HCT116 (cell line): ENCODE results near the gene GDPD3. TPM values are rescaled to one million over a fixed set of nuclear protein-coding genes. Genes with fewer than 3 reads are reported as not detected.

Source experiments
- ATAC-seq: fragments of 200-7000 bp; cut with Tn5 transposase; 2 replicates; pipeline ENCODE4 v1.9.1; 2020; ENCODE audit warnings: mild to moderate bottlenecking, moderate library complexity
- BruUV-seq: library from RNA; stranded (reverse); fragments of 400-500 nt; replicated peaks from 2 replicates; lab custom pipeline; 2021; lab: Mats Ljungman, UMichigan
- CTCF ChIA-PET: fragments of 300-600 bp; sonication (Branson Sonifier 250); formaldehyde crosslinking; loops from one replicate; lab custom pipeline; 2021; ENCODE audit warnings: antibody characterized with exemption; lab: Charles Lee
- POLR2A ChIA-PET: fragments of 300-600, 350-600 bp; sonication (Branson Sonifier 250); formaldehyde crosslinking; loops from one replicate; lab custom pipeline; 2021; ENCODE audit warnings: antibody characterized with exemption; lab: Charles Lee
- RAD21 ChIA-PET, 2 experiments: fragments of 300-600 bp; sonication (Branson Sonifier 250); formaldehyde crosslinking; loops; one replicate each; lab custom pipeline; 2023; ENCODE audit warnings: low total read pairs in 2 of 2; ENCODE audit not compliant: uncharacterized antibody in 2 of 2, unreplicated experiment in 2 of 2, low non-redundant PET in 1 of 2; lab: Charles Lee
- DNase-seq: peaks from one replicate; pipeline ENCODE4 v3.0.0-alpha.2; 2010; ENCODE audit warnings: low read depth, low spot score
- H2AFZ ChIP-seq: fragments of 200-600 bp; shearing (Covaris generic), sonication (generic); 2 replicates; pipeline ENCODE4 v1.6.1; 2017; ENCODE audit warnings: low read depth, mixed run types, mixed read lengths, antibody characterized with exemption, low read length; ENCODE audit not compliant: poor library complexity, severe bottlenecking
- H3K27ac ChIP-seq: 2 replicates; pipeline ENCODE4 v1.5.1; 2012; ENCODE audit warnings: low read depth, low read length
- H3K27me3 ChIP-seq: fragments of 200-600 bp; sonication (generic); 2 replicates; pipeline ENCODE4 v1.6.1; 2016; ENCODE audit warnings: mixed run types, low read length, mixed read lengths; ENCODE audit not compliant: insufficient read depth
- H3K36me3 ChIP-seq, 2 experiments: fragments of 200-500 bp in 1 of 2; fragments of 200-600 bp in 1 of 2; sonication (Bioruptor generic) in 1 of 2; sonication (generic) in 1 of 2; 2 replicates each; pipeline versions ENCODE4 v1.5.1 to v1.6.1; 2014 to 2016; ENCODE audit warnings: low read length in 2 of 2, inconsistent platforms in 1 of 2, mixed read lengths in 1 of 2, mixed run types in 1 of 2; ENCODE audit not compliant: insufficient read depth in 2 of 2, control insufficient read depth in 1 of 2
- H3K4me1 ChIP-seq, 2 experiments: fragments of 200-600 bp in 1 of 2; sonication (generic) in 1 of 2; 2 replicates each; pipeline versions ENCODE4 v1.5.1 to v1.6.1; 2012 to 2017; ENCODE audit warnings: low read length in 2 of 2, inconsistent platforms in 1 of 2, mild to moderate bottlenecking in 1 of 2, mixed read lengths in 1 of 2, mixed run types in 1 of 2, moderate library complexity in 1 of 2; ENCODE audit not compliant: insufficient read depth in 2 of 2, control insufficient read depth in 1 of 2
- H3K4me2 ChIP-seq: fragments of 200-600 bp; sonication (generic); 2 replicates; pipeline ENCODE4 v1.6.1; 2017; ENCODE audit warnings: mixed run types, low read length, mixed read lengths
- H3K4me3 ChIP-seq, 2 experiments: fragments of 200-600 bp in 1 of 2; sonication (generic) in 1 of 2; replicated peaks in 1 of 2; 2 replicates each; pipeline ENCODE4 v1.5.1; 2011 to 2016; ENCODE audit warnings: low read length in 2 of 2, control low read depth in 1 of 2, low read depth in 1 of 2, mild to moderate bottlenecking in 1 of 2, mixed read lengths in 1 of 2, mixed run types in 1 of 2
- H3K79me2 ChIP-seq: fragments of 200-600 bp; sonication (generic); 2 replicates; pipeline ENCODE4 v1.6.1; 2017; ENCODE audit warnings: mild to moderate bottlenecking, mixed run types, low read length, moderate library complexity, mixed read lengths; ENCODE audit not compliant: insufficient read depth
- H3K9ac ChIP-seq: fragments of 200-600 bp; sonication (generic); 2 replicates; pipeline ENCODE4 v1.6.1; 2016; ENCODE audit warnings: low read length, mixed read lengths
- H3K9me2 ChIP-seq: fragments of 200-600 bp; sonication (generic), shearing (Covaris generic); 2 replicates; pipeline ENCODE4 v1.6.1; 2017; ENCODE audit warnings: mixed run types, mild to moderate bottlenecking, moderate library complexity; ENCODE audit not compliant: insufficient read depth
- H3K9me3 ChIP-seq, 2 experiments: fragments of 200-500 bp in 1 of 2; fragments of 200-600 bp in 1 of 2; sonication (Bioruptor generic) in 1 of 2; sonication (generic) in 1 of 2; 2 replicates each; pipeline ENCODE4 v1.6.1; 2014 to 2017; ENCODE audit warnings: low read length in 2 of 2, mixed read lengths in 2 of 2, inconsistent platforms in 1 of 2, low read depth in 1 of 2, mild to moderate bottlenecking in 1 of 2, mixed run types in 1 of 2, moderate library complexity in 1 of 2; ENCODE audit not compliant: control insufficient read depth in 1 of 2, insufficient read depth in 1 of 2
- H4K20me1 ChIP-seq: fragments of 200-600 bp; sonication (generic), shearing (Covaris generic); 2 replicates; pipeline ENCODE4 v1.6.1; 2017; ENCODE audit warnings: mixed run types, mild to moderate bottlenecking, moderate library complexity; ENCODE audit not compliant: insufficient read depth
- CBX3 ChIP-seq: IDR thresholded peaks from 2 replicates; pipeline ENCODE4 v1.6.1; 2012; ENCODE audit warnings: low read depth
- CEBPB ChIP-seq: IDR thresholded peaks from 2 replicates; pipeline ENCODE4 v1.6.1; 2012; ENCODE audit warnings: low read depth
- EGR1 ChIP-seq: IDR thresholded peaks from 2 replicates; pipeline ENCODE4 v1.6.1; 2012; ENCODE audit warnings: low read depth
- ELF1 ChIP-seq: IDR thresholded peaks from 2 replicates; pipeline ENCODE4 v1.6.1; 2012; ENCODE audit warnings: low read depth, borderline replicate concordance
- EZH2 ChIP-seq: fragments of 200-600 bp; sonication (generic); IDR thresholded peaks from 2 replicates; pipeline ENCODE4 v1.6.1; 2017; ENCODE audit warnings: antibody characterized with exemption, mixed run types
- FOSL1 ChIP-seq: IDR thresholded peaks from 2 replicates; pipeline ENCODE4 v1.6.1; 2012; ENCODE audit warnings: low read depth
- POLR2A ChIP-seq: IDR thresholded peaks from 2 replicates; pipeline ENCODE4 v1.7.0; 2011; ENCODE audit warnings: borderline replicate concordance; ENCODE audit not compliant: insufficient read depth, insufficient read length; ENCODE audit errors: extremely low read depth
- POLR2AphosphoS5 ChIP-seq: IDR thresholded peaks from 2 replicates; pipeline ENCODE4 v1.6.1; 2011; ENCODE audit warnings: mild to moderate bottlenecking, low read depth, low read length, moderate library complexity
- RAD21 ChIP-seq: IDR thresholded peaks from 2 replicates; pipeline ENCODE4 v1.6.1; 2012; ENCODE audit warnings: low read depth, mild to moderate bottlenecking
- SIN3A ChIP-seq: IDR thresholded peaks from 2 replicates; pipeline ENCODE4 v1.6.1; 2012; ENCODE audit warnings: low read depth
- SP1 ChIP-seq: IDR thresholded peaks from 2 replicates; pipeline ENCODE4 v1.6.1; 2012; ENCODE audit warnings: low read depth
- SRF ChIP-seq: IDR thresholded peaks from 2 replicates; pipeline ENCODE4 v1.6.1; 2012; ENCODE audit warnings: low read depth
- TCF7L2 ChIP-seq: IDR thresholded peaks from 2 replicates; pipeline ENCODE4 v1.7.0; 2011; ENCODE audit warnings: borderline replicate concordance, inconsistent platforms; ENCODE audit not compliant: insufficient read depth, insufficient read length; ENCODE audit errors: extremely low read depth
- ZNF274 ChIP-seq: fragments of 200-500 bp; sonication (Bioruptor generic); IDR thresholded peaks from 2 replicates; pipeline ENCODE4 v1.6.1; 2014; ENCODE audit warnings: mild to moderate bottlenecking, low read depth, low read length, inconsistent platforms
- intact Hi-C: fragments of 100-400 bp; cut with micrococcal nuclease; formaldehyde crosslinking; loops from 2 replicates; pipeline ENCODE4 v1.10.0; 2022
- total RNA-seq: library from RNA; stranded (reverse); gene quantifications from one replicate; pipeline ENCODE4 v1.2.1, GENCODE V29; 2021; ENCODE audit not compliant: unreplicated experiment
- TF ChIP-seq, protein P1 (sequence below), 3 experiments: fragments of 200-600 bp in 1 of 3; sonication (generic) in 1 of 3; IDR thresholded peaks in 2 of 3; conservative IDR thresholded peaks in 1 of 3; 2 replicates each; pipeline ENCODE4 v1.5.1; 2012 to 2017; ENCODE audit warnings: low read depth in 2 of 3, low read length in 2 of 3, antibody characterized with exemption in 1 of 3, borderline replicate concordance in 1 of 3, control low read depth in 1 of 3, mild to moderate bottlenecking in 1 of 3, mixed read lengths in 1 of 3, mixed run types in 1 of 3, moderate library complexity in 1 of 3; ENCODE audit not compliant: insufficient read depth in 1 of 3
- TF ChIP-seq, protein P2 (sequence below): IDR thresholded peaks from 2 replicates; pipeline ENCODE4 v1.6.1; 2012
- TF ChIP-seq, protein P3 (sequence below): IDR thresholded peaks from 2 replicates; pipeline ENCODE4 v1.6.1; 2012
- TF ChIP-seq, protein P4 (sequence below): IDR thresholded peaks from 2 replicates; pipeline ENCODE4 v1.6.1; 2011; ENCODE audit warnings: mild to moderate bottlenecking, low read length, moderate library complexity; ENCODE audit not compliant: insufficient replicate concordance; ENCODE audit errors: extremely low read depth

Gene GDPD3
- total RNA-seq, 1 experiment from 2014 or later = 7.0 TPM

DNA sequence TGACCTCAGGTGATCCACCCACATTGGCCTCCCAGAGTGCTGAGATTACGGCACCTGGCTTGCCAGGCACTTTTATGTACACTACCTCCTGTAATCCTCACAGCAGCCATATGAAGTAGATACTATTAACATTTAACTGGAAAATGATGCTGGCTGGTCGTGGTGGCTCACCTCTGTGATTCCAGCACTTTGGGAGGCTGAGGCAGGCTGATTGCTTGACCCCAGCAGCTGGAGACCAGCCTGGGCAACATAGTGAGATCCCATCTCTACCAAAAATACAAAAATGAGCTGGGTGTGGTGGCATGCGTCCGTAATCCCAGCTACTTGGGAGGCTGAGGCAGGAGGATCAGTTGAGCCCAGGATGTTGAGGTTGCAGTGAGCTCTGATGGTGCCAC, 11.6 kb upstream of the GDPD3 start:
- POLR2A ChIA-PET = no interaction called here
- RAD21 ChIA-PET = no interaction called here
- no peak for ATAC-seq
- TF ChIP-seq EZH2 (no peak), SP1 (no peak), EGR1 (no peak), POLR2AphosphoS5 (no peak), CBX3 (no peak), CEBPB (no peak), SRF (no peak), POLR2A (no peak), FOSL1 (no peak), ELF1 (no peak), RAD21 (no peak), SIN3A (no peak), TCF7L2 (no peak), ZNF274 (no peak)
- TF ChIP-seq, protein P1, sequence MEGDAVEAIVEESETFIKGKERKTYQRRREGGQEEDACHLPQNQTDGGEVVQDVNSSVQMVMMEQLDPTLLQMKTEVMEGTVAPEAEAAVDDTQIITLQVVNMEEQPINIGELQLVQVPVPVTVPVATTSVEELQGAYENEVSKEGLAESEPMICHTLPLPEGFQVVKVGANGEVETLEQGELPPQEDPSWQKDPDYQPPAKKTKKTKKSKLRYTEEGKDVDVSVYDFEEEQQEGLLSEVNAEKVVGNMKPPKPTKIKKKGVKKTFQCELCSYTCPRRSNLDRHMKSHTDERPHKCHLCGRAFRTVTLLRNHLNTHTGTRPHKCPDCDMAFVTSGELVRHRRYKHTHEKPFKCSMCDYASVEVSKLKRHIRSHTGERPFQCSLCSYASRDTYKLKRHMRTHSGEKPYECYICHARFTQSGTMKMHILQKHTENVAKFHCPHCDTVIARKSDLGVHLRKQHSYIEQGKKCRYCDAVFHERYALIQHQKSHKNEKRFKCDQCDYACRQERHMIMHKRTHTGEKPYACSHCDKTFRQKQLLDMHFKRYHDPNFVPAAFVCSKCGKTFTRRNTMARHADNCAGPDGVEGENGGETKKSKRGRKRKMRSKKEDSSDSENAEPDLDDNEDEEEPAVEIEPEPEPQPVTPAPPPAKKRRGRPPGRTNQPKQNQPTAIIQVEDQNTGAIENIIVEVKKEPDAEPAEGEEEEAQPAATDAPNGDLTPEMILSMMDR (IDR thresholded peaks at IDR 0.05 in 2 of 3, conservative IDR thresholded peaks at IDR 0.05 in 1 of 3; ENCODE audit: borderline replicate concordance in 1 of 3, insufficient read depth in 1 of 3, low read depth in 2 of 3, low read length in 2 of 3) = no peak
- TF ChIP-seq, protein P2, sequence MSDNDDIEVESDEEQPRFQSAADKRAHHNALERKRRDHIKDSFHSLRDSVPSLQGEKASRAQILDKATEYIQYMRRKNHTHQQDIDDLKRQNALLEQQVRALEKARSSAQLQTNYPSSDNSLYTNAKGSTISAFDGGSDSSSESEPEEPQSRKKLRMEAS = no peak
- TF ChIP-seq, protein P3, sequence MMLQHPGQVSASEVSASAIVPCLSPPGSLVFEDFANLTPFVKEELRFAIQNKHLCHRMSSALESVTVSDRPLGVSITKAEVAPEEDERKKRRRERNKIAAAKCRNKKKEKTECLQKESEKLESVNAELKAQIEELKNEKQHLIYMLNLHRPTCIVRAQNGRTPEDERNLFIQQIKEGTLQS = no peak
- TF ChIP-seq, protein P4, sequence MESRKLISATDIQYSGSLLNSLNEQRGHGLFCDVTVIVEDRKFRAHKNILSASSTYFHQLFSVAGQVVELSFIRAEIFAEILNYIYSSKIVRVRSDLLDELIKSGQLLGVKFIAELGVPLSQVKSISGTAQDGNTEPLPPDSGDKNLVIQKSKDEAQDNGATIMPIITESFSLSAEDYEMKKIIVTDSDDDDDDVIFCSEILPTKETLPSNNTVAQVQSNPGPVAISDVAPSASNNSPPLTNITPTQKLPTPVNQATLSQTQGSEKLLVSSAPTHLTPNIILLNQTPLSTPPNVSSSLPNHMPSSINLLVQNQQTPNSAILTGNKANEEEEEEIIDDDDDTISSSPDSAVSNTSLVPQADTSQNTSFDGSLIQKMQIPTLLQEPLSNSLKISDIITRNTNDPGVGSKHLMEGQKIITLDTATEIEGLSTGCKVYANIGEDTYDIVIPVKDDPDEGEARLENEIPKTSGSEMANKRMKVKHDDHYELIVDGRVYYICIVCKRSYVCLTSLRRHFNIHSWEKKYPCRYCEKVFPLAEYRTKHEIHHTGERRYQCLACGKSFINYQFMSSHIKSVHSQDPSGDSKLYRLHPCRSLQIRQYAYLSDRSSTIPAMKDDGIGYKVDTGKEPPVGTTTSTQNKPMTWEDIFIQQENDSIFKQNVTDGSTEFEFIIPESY = no peak
- TF ChIP-seq, all 23 proteins: peak for 0
- no TSS peak for BruUV-seq
- no peak overlapping the region for H2AFZ ChIP-seq
- DNase-seq = no peak
- no peaks in the 10 kb centered on the region for H3K36me3 ChIP-seq
- H3K9ac ChIP-seq = no peak overlapping the region
- H3K27me3 ChIP-seq = no peaks in the 10 kb centered on the region
- intact Hi-C loops = no loop called here
- H3K4me2 ChIP-seq = no peak overlapping the region
- H3K4me3 ChIP-seq = no peak overlapping the region
- no peak overlapping the region for H3K27ac ChIP-seq
- H3K9me2 ChIP-seq = no peaks in the 10 kb centered on the region
- CTCF ChIA-PET = interaction anchor here (1.1 to 2.4 kb wide), 2 partner anchors 13 to 33 kb away, joined by 3 to 8 read pairs; partner anchors contain the start of gene TBX6
- H3K9me3 ChIP-seq = no peaks in the 10 kb centered on the region
- H3K4me1 ChIP-seq = peaks cover 10 to 20% of the 10 kb centered on the region in 2 experiments
- H3K79me2 ChIP-seq = no peaks in the 10 kb centered on the region
- H4K20me1 ChIP-seq = no peaks in the 10 kb centered on the region
